Inflammatory macrophage treated with lipopolysaccharide for 4 hours (primary cell): ENCODE data around the gene CAMTA1.

Experiments
- DNase-seq: peaks from one replicate; pipeline ENCODE4 v3.0.0-alpha.2; 2020

Gene CAMTA1

GRCh38 chr1:6961905-6962477 lies 176.7 kb downstream of the CAMTA1 start:
- DNase-seq: no peak

GRCh38 chr1:6962478-6962995 lies 177.3 kb downstream of the CAMTA1 start:
- DNase-seq: peak; percentile 20

GRCh38 chr1:6962996-6963911 lies 178.0 kb downstream of the CAMTA1 start:
- DNase-seq: peak; percentile 29

- DNase-seq: no peak
Observed at GRCh38 chr1:6963912-6964307, 178.7 kb downstream of the CAMTA1 start.

- no peak for DNase-seq
Observed at GRCh38 chr1:6965083-6965934, 180.1 kb downstream of the CAMTA1 start.

GRCh38 chr1:6965935-6966241 lies 180.6 kb downstream of the CAMTA1 start:
- DNase-seq: no peak

- no peak for DNase-seq
Observed at GRCh38 chr1:6966326-6966725, 181.1 kb downstream of the CAMTA1 start.

GRCh38 chr1:6967431-6968111 lies 182.3 kb downstream of the CAMTA1 start:
- no peak for DNase-seq

- no peak for DNase-seq
Observed at GRCh38 chr1:6969106-6969505, 183.9 kb downstream of the CAMTA1 start.

- no peak for DNase-seq
Observed at GRCh38 chr1:6969762-6970161, 184.5 kb downstream of the CAMTA1 start.

- no peak for DNase-seq
Observed at GRCh38 chr1:6970221-6970620, 185.0 kb downstream of the CAMTA1 start.

GRCh38 chr1:6971048-6971447 lies 185.8 kb downstream of the CAMTA1 start:
- DNase-seq: no peak

GRCh38 chr1:6971699-6972098 lies 186.4 kb downstream of the CAMTA1 start:
- DNase-seq: no peak

GRCh38 chr1:6972399-6972798 lies 187.1 kb downstream of the CAMTA1 start:
- no peak for DNase-seq

- DNase-seq: no peak
Observed at GRCh38 chr1:6975331-6976043, 190.2 kb downstream of the CAMTA1 start.

- no peak for DNase-seq
Observed at GRCh38 chr1:6976044-6976375, 190.8 kb downstream of the CAMTA1 start.

- no peak for DNase-seq
Observed at GRCh38 chr1:6979003-6979613, 193.9 kb downstream of the CAMTA1 start.

GRCh38 chr1:6981595-6981994 lies 196.3 kb downstream of the CAMTA1 start:
- DNase-seq: no peak

- DNase-seq: no peak
Observed at GRCh38 chr1:6982443-6982842, 197.2 kb downstream of the CAMTA1 start.

GRCh38 chr1:6982860-6983259 lies 197.6 kb downstream of the CAMTA1 start:
- DNase-seq: no peak

- DNase-seq: no peak
Observed at GRCh38 chr1:6984536-6984935, 199.3 kb downstream of the CAMTA1 start.

GRCh38 chr1:6984986-6985385 lies 199.7 kb downstream of the CAMTA1 start:
- no peak for DNase-seq
